Common myeloid progenitor, CD34-positive (primary cell): Measurements from ENCODE around the gene CD300H.
"Not testable (repeated sequence)": the region's sequence is repeated elsewhere in the genome, so short reads cannot be mapped to it uniquely, and the experiment has no call there.

ENCODE experiments used
- CTCF ChIA-PET: fragments of 350-600 bp; sonication (Branson Sonifier 250); formaldehyde crosslinking; loops from one replicate; lab custom pipeline; 2021; ENCODE audit warnings: antibody characterized with exemption; lab: Charles Lee
- POLR2A ChIA-PET: fragments of 350-600 bp; sonication (Branson Sonifier 250); formaldehyde crosslinking; loops from one replicate; lab custom pipeline; 2021; ENCODE audit warnings: antibody characterized with exemption; lab: Charles Lee
- DNase-seq, 3 donors: peaks; one replicate each; pipeline versions ENCODE4 v3.0.0 to v3.0.0-alpha.2; 2013
- H3K27ac ChIP-seq, 2 experiments: 1 replicate in 1 of 2; 2 replicates in 1 of 2; pipeline ENCODE4 v1.7.0; 2013; ENCODE audit warnings: inconsistent platforms in 2 of 2, low read length in 2 of 2, mild to moderate bottlenecking in 2 of 2, low read depth in 1 of 2, moderate library complexity in 1 of 2; ENCODE audit not compliant: severe bottlenecking in 2 of 2, insufficient read depth in 1 of 2, poor library complexity in 1 of 2
- H3K27me3 ChIP-seq, 5 experiments: replicated peaks in 2 of 5; 1 replicate in 3 of 5; 2 replicates in 2 of 5; pipeline versions ENCODE4 v1.6.1 to v1.7.0; 2013; ENCODE audit warnings: low read length in 4 of 5, mild to moderate bottlenecking in 2 of 5, moderate library complexity in 2 of 5, inconsistent platforms in 1 of 5; ENCODE audit not compliant: insufficient read depth in 5 of 5, control insufficient read depth in 4 of 5
- H3K36me3 ChIP-seq, 4 experiments: 1 replicate in 2 of 4; 2 replicates in 2 of 4; pipeline versions ENCODE4 v1.6.1 to v1.7.0; 2013; ENCODE audit warnings: low read length in 3 of 4, control low read depth in 1 of 4, mild to moderate bottlenecking in 1 of 4; ENCODE audit not compliant: control insufficient read depth in 4 of 4, insufficient read depth in 4 of 4
- H3K4me1 ChIP-seq, 4 experiments: 1 replicate in 3 of 4; 2 replicates in 1 of 4; pipeline versions ENCODE4 v1.6.1 to v1.7.1; 2013; ENCODE audit warnings: low read length in 3 of 4, mild to moderate bottlenecking in 3 of 4, control low read depth in 1 of 4, inconsistent platforms in 1 of 4, moderate library complexity in 1 of 4; ENCODE audit not compliant: control insufficient read depth in 4 of 4, insufficient read depth in 4 of 4; ENCODE audit errors: control extremely low read depth in 1 of 4
- H3K4me3 ChIP-seq, 7 experiments: 1 replicate in 4 of 7; 2 replicates in 3 of 7; pipeline versions ENCODE4 v1.5.1 to v1.7.0; 2013; ENCODE audit warnings: mild to moderate bottlenecking in 7 of 7, low read length in 6 of 7, moderate library complexity in 6 of 7, inconsistent platforms in 2 of 7, low read depth in 2 of 7, control low read depth in 1 of 7; ENCODE audit not compliant: insufficient read depth in 4 of 7, control insufficient read depth in 1 of 7; ENCODE audit errors: extremely low read depth in 1 of 7
- H3K9me3 ChIP-seq, 5 experiments: 1 replicate in 4 of 5; 2 replicates in 1 of 5; pipeline versions ENCODE4 v1.6.1 to v1.7.1; 2013; ENCODE audit warnings: low read length in 4 of 5, mild to moderate bottlenecking in 2 of 5, inconsistent platforms in 1 of 5, low read depth in 1 of 5, moderate library complexity in 1 of 5; ENCODE audit not compliant: control insufficient read depth in 4 of 5, insufficient read depth in 2 of 5; ENCODE audit errors: control extremely low read depth in 1 of 5
- WGBS: methylation state at CpG from one replicate; pipeline ENCODE4 v1.1.5; 2013; ENCODE audit not compliant: insufficient coverage; 5-methylcytosine and 5-hydroxymethylcytosine counted together

Gene CD300H

DNA sequence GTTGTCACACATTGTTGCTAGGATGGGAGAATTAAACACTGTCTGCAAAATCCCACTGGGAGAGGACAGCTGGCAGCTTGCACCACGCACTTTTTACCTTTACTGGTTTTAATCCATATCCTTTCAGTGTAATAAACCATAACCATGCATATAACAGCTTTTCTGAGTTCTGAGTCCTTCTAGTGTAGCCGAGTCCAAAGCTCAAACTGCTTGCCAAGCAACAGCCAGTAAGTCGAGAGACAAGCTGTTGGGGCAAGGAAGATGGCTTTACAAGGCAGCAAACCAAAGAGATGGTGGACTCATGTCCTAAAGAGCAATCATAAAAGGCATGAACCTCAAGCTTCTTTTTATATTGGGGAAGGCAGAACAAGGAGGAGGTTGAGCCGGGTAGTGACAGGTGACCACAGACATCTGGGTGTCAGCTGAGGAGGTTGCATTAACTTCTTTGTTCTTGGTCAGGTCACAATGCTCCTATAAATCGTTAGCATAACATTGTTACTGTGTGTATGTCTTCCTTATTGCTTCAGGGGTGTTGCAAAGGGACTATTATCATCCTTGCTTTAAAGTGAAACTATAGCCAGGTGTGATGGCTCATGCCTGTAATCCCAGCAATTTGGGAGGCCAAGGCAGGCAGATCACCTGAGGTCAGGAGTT is 7.3 kb upstream of the CD300H start:
- Histone ChIP-seq H3K27ac (no peak overlapping the region), H3K9me3 (no peaks in the 10 kb centered on the region), H3K27me3 (peaks cover 0 to 8% (median 0%) of the 10 kb centered on the region in 5 experiments), H3K4me3 (no peak overlapping the region), H3K4me1 (peaks cover 0 to 10% (median 7%) of the 10 kb centered on the region in 4 experiments), H3K36me3 (no peaks in the 10 kb centered on the region)
- WGBS = 95% methylated on average over 4 of the region's 5 CpGs
- POLR2A ChIA-PET = no interaction called here
- no peak for DNase-seq
- CTCF ChIA-PET = interaction anchor here (1.3 to 1.7 kb wide), 4 partner anchors 9 to 29 kb away, joined by 3 to 6 read pairs (median 5); no protein-coding TSS in a partner anchor

DNA sequence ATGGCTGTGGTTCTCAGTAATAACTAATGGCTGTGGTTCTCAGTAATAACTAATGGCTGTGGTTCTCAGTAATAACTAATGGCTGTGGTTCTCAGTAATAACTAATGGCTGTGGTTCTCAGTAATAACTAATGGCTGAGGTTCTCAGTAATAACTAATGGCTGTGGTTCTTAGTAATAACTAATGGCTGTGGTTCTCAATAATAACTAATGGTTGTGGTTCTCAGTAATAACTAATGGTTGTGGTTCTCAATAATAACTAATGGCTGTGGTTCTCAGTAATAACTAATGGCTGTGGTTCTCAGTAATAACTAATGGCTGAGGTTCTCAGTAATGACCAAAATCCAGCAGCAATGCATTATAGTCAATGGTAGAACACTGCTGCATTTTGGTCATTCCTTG is 6.3 kb upstream of the CD300H start:
- POLR2A ChIA-PET = interaction anchor here (0.6 kb wide), 1 partner anchor 228 kb away, joined by 3 read pairs; no protein-coding TSS in a partner anchor
- H3K27me3 ChIP-seq, H3K36me3 ChIP-seq, H3K27ac ChIP-seq, H3K4me3 ChIP-seq, H3K9me3 ChIP-seq, DNase-seq: not testable (repeated sequence)
- H3K4me1 ChIP-seq = peaks cover 0 to 17% (median 15%) of the 10 kb centered on the region in 4 experiments
- CTCF ChIA-PET = interaction anchor here (1.3 to 1.7 kb wide), 4 partner anchors 8 to 41 kb away, joined by 4 to 6 read pairs (median 5); no protein-coding TSS in a partner anchor

DNA sequence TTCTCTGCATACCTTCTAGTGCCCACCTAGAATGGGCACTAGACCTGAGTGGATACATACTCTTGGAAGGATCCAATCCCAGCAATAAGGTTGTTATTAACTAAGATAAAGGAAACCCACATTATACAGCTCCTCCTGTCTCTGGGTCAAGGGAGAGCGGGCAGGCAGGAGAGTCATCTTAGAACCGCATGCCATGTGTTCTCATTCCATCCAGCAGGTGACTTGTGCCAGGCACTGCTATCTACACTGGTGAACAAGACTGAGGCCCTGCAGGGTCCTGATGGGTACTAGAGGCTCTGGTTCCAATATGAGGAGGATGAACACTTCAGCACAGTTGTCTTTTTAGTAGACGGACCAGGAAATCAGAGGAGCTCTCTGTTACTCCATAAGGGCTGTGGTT is 5.9 kb upstream of the CD300H start:
- ChIA-PET CTCF (interaction anchor here (1.1 to 1.3 kb wide), 4 partner anchors 17 to 41 kb away, joined by 3 to 5 read pairs (median 4); no protein-coding TSS in a partner anchor), POLR2A (interaction anchor here (0.6 kb wide), 1 partner anchor 228 kb away, joined by 3 read pairs; no protein-coding TSS in a partner anchor)
- no peak overlapping the region for H3K27ac ChIP-seq
- H3K4me1 ChIP-seq = peaks cover 0 to 20% (median 17%) of the 10 kb centered on the region in 4 experiments
- no peak overlapping the region for H3K4me3 ChIP-seq
- H3K9me3 ChIP-seq = no peaks in the 10 kb centered on the region
- peaks cover 0 to 8% (median 0%) of the 10 kb centered on the region in 5 experiments for H3K27me3 ChIP-seq
- DNase-seq = no peak
- WGBS = 100% methylated on average over 3 of the region's 3 CpGs
- no peaks in the 10 kb centered on the region for H3K36me3 ChIP-seq

DNA sequence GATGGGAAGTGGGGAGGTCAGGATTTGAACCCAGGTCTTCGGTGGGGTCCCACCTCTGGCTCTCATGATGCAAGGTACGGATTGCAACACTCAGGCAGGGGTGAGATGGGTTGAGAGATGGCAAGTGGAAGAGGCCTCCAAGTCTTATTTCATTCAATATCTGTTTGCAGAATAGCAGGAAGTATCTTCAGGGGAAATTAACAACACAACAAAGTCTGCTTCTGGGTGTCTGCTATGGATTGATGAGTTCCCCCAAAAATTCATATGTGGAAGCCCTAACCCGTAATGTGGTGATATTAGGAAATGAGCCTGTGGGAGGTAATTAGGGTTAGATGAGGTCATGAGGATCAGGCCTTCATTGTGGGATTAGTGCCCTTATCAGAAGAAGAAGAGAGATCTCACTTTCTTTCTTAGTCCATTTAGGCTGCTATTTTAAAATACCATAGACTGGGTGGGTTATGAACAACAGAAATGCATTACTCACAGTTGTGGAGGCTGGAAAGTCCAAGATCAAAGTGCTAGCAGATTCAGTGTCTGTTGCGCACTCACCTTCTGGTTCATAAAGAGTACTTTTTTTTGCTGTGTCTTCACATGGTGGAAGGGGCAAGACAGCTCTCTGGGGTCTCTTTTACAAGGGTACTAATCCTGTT is 4.4 kb upstream of the CD300H start:
- Histone ChIP-seq H3K4me1 (peaks cover 0 to 30% (median 19%) of the 10 kb centered on the region in 4 experiments), H3K27me3 (peaks cover 0 to 8% (median 0%) of the 10 kb centered on the region in 5 experiments), H3K9me3 (no peaks in the 10 kb centered on the region), H3K4me3 (no peak overlapping the region), H3K36me3 (no peaks in the 10 kb centered on the region), H3K27ac (no peak overlapping the region)
- no peak for DNase-seq
- CTCF ChIA-PET = interaction anchor here (1.4 kb wide), 1 partner anchor 83 kb away, joined by 5 read pairs; no protein-coding TSS in a partner anchor
- POLR2A ChIA-PET = no interaction called here
- WGBS = 100% methylated on average over 3 of the region's 4 CpGs

DNA sequence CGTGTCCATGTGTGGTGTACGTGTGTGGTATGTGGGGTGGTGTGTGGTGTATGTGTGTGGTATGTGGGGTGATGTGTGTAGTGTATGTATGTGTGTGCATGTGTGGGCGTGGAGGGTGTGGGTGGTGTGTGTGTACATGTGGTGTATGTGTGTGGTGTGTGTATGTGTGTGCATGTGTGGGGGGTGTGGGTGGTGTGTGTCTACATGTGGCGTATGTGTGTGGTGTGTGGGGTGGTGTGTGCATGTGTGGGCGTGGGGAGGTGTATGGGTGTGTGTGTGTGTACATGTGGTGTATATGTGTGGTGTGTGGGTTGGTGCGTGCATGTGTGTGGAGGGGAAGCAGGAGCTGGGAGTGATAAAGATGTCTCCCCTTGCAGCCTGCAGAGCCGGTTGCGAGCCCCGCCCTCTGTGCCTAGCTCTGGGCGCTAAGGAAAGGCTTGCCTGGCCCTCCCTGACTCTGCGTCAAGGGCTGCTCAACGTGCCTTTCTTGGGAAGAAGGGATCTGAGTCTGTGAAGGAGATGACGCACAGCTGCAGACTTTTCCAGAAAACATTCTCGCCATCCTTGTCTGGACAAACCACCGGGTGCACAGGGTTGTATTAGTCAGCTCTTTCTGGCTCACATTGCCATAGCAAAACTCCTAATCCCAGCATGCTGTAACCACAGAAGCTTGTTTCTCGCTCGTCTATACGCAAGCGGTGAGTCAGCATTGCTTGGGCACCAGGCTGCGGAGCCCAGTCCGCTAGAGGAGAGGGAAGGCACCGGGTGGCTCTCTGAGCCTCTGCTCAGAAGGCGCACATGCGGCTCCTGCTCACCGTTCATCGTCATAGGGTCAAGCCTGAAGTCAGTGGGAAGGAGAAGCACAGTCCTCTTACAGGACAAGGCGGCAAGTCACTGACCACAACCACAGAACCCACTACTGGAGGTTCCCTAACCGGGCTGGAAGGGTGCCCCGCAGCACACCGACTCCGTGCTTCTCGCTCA is 2.0 kb upstream of the CD300H start:
- no peak overlapping the region for H3K27ac ChIP-seq
- ChIA-PET POLR2A (interaction anchor here (0.6 to 1.0 kb wide), 2 partner anchors 22 to 34 kb away, joined by 3 to 6 read pairs; no protein-coding TSS in a partner anchor), CTCF (interaction anchor here (0.7 to 1.9 kb wide), 11 partner anchors 8 to 203 kb away, joined by 3 to 13 read pairs (median 3); partner anchors contain the start of gene CD300LD)
- H3K4me1 ChIP-seq = peaks cover 0 to 36% (median 20%) of the 10 kb centered on the region in 4 experiments
- no peaks in the 10 kb centered on the region for H3K9me3 ChIP-seq
- H3K4me3 ChIP-seq = peak overlapping the region in 2 of 7 experiments; percentile 22 to 24
- H3K36me3 ChIP-seq = no peaks in the 10 kb centered on the region
- peaks cover 0 to 8% (median 0%) of the 10 kb centered on the region in 5 experiments for H3K27me3 ChIP-seq
- WGBS = 27% methylated on average over 25 of the region's 32 CpGs
- peak; percentile 91 to 97 (median 97) for DNase-seq

DNA sequence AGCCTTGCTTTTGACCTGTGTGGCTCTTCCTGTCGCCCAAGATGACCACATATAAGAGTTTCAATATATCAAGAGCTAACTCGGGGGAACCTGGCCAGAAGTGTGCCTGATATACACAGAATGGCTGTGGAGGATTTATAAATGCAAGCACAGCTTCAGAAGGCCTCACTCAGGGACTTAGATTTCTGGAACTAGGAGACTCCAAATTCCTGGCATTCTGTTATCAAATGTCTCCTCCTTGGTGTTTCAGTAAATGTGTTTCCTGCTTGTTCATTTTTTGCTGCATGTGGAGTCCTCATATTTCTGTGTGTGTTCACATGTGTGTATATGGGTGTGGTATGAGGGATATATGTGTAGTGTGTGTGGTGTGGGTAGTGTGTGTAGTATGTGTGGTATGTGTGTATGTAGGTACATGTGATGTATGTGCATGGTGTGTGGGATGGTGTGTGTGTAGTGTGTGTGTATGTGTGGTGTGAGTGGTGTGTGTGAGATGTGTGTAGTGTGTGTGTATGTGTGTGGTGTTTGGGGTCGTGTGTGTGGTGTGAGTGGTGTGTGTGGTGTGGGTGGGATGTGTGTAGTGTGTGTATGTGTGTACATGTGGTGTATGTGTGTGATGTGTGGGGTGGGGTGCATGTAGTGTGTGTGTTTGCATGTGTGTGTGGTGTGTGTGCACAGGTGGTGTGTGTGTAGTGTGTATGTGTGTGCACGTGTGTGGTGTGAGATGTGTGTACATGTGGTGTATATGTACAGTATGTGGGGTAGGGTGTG is 981 bp upstream of the CD300H start:
- CTCF ChIA-PET = interaction anchor here (1.3 to 3.4 kb wide), 4 partner anchors 10 to 89 kb away, joined by 3 to 15 read pairs (median 4); no protein-coding TSS in a partner anchor
- no peaks in the 10 kb centered on the region for H3K36me3 ChIP-seq
- peaks cover 0 to 8% (median 0%) of the 10 kb centered on the region in 5 experiments for H3K27me3 ChIP-seq
- no peak overlapping the region for H3K27ac ChIP-seq
- H3K9me3 ChIP-seq = no peaks in the 10 kb centered on the region
- H3K4me1 ChIP-seq = peaks cover 0 to 36% (median 20%) of the 10 kb centered on the region in 4 experiments
- no peak for DNase-seq
- no peak overlapping the region for H3K4me3 ChIP-seq
- WGBS = 87% methylated on average over 3 of the region's 4 CpGs
- POLR2A ChIA-PET = no interaction called here
